ENCODE data around the gene ANKDD1A.

DNA sequence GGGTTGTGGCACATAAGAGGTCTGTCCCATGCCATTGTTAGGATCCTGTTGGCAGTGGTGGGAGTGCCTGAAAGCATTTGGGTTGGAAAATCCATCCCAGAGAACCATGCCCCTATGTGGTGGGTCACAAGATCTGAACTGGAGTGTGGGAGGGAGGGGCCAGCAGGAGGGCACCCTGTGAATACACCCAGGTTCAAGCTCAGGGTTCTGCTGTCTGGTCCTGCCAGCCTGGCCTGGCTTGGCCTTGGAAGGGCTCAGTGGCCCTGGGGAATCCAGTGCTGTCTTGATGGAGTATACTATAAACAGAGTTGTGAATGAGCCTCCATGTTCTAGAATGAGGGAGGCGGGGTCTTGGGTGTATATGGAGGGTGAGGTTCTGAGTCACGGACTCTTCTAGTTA lies 11.8 kb downstream of the ANKDD1A start:
- TF ChIP-seq, protein P1, sequence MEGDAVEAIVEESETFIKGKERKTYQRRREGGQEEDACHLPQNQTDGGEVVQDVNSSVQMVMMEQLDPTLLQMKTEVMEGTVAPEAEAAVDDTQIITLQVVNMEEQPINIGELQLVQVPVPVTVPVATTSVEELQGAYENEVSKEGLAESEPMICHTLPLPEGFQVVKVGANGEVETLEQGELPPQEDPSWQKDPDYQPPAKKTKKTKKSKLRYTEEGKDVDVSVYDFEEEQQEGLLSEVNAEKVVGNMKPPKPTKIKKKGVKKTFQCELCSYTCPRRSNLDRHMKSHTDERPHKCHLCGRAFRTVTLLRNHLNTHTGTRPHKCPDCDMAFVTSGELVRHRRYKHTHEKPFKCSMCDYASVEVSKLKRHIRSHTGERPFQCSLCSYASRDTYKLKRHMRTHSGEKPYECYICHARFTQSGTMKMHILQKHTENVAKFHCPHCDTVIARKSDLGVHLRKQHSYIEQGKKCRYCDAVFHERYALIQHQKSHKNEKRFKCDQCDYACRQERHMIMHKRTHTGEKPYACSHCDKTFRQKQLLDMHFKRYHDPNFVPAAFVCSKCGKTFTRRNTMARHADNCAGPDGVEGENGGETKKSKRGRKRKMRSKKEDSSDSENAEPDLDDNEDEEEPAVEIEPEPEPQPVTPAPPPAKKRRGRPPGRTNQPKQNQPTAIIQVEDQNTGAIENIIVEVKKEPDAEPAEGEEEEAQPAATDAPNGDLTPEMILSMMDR (conservative IDR thresholded peaks at IDR 0.05 in 1 of 2, IDR thresholded peaks at IDR 0.05 in 1 of 2; ENCODE audit: low read depth in 1 of 2, low read length in 2 of 2): no peak
- TF ChIP-seq EZH2 (IDR thresholded peaks at IDR 0.05; ENCODE audit: low read length, missing control alignments): no peak

Data from fibroblast of lung (primary cell).